Measurements from ENCODE around the gene CISD1.

GRCh38 chr10:58243269-58243668, 25.7 kb upstream of the CISD1 start:
- TF ChIP-seq SP1 (IDR thresholded peaks at IDR 0.05), result no peak
- TF ChIP-seq TARDBP (IDR thresholded peaks at IDR 0.05), result no peak
- no peak for TF ChIP-seq ELF4 (IDR thresholded peaks at IDR 0.05)
- no peak for TF ChIP-seq FOXK2 (IDR thresholded peaks at IDR 0.05)
- TF ChIP-seq NFRKB (IDR thresholded peaks at IDR 0.05), result no peak
- no peak for TF ChIP-seq SUZ12 (IDR thresholded peaks at IDR 0.05)
- no peak for TF ChIP-seq BHLHE40 (IDR thresholded peaks at IDR 0.05; ENCODE audit: borderline replicate concordance)
- no peak for TF ChIP-seq ZNF384 (IDR thresholded peaks at IDR 0.05)
- no peak for TF ChIP-seq HDGF (IDR thresholded peaks at IDR 0.05; ENCODE audit: borderline replicate concordance)
- TF ChIP-seq LEF1 (IDR thresholded peaks at IDR 0.05; ENCODE audit: borderline replicate concordance), result no peak

All from HEK293T (cell line).